HG03135 (cell line): ENCODE measurements around the gene AK4.

Experiments used
- ATAC-seq: cut with Tn5 transposase; IDR thresholded peaks from one replicate; pipeline ENCODE4 v1.9.1; 2021; ENCODE audit warnings: mild to moderate bottlenecking, moderate library complexity; ENCODE audit not compliant: unreplicated experiment

The AK4 gene

DNA sequence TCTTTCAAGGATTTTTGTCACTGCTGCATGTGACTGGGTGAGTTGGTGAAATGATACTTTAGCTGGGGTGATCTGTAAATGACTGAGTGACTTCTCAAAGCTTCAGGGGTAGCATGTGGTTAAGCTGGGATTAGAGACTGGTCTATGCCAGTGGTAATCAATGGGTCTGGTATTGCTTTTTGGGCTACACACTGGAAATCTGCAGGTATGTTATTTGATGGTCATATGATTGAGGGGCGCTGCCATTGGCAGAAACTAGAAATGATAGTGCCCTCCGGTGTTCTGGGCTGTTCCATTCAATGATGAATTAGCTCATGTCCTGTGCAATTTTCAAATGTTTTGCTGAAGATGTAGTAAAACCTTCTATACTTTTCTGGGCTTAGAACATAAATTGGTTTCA lies 121.6 kb downstream of the AK4 start:
- ATAC-seq, result no peak

DNA sequence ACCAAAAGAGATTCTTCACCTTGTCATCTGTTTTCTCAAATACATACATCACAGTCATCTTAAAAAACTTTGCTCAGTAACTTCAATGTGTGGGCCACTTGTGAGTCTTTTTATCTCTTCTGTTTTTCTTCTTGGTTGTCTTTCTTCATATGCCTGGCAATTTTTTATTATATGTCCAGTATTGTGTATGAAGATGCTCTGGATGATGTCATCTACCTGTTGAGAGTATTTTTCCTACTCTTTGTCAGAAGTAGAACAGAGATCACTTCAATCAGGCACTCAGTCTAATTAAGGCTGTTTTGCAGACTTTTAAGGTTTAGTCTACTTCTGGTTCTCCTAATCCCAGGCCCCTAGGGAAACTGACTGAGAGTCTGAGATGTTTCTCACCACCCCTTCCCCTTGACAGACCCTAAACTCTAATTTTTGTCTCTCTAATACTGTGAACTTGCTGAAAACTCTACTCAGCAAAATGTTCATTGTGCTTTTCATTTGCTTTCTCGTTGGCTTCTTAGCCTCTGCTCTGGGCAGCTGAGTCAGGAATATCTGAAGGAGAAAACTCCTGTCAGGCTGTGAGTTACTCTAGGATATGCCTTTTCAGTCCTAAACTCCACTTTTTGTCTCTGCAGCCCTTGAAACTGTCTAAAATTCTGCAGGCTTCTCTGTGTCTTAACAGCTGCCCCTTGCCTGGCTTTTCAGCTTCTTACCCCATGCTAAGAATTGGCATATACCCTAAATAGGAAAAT lies 128.4 kb downstream of the AK4 start:
- no peak for ATAC-seq

DNA sequence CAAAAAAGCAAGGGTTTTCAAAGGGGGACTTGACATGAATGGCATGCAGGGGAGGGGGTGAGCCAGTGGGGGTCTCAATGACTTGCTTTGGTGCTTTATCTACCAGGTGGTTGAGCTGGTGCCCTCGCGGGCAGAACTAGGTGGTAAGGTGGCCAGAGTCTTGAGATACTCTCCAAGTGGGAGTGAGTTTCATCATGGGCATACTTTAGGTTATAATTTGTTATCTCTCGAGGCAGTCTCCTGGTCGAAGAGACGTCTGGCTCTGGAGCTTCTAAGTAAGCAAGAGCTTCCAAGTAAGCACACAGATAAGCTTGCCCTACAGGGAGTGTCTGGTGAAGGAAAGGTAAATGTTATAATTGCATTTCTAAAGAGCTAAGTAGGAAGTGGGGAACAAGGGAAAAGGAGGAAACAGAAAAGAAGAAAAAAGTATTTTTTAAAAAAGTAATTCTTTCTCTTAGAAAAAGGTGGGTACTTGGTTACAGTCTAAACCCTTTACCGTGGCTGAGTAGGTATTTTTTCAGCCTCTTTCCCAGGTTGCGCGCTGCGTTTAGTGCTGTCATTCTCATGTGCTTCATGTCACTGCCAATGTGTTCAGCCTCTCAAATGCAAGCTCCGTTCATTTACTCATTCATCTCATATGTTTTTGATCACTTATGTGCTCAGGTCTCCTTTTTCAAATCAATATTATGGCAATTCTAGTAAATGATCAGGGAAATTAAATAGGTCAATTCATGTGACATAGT lies 129.8 kb downstream of the AK4 start:
- no peak for ATAC-seq

DNA sequence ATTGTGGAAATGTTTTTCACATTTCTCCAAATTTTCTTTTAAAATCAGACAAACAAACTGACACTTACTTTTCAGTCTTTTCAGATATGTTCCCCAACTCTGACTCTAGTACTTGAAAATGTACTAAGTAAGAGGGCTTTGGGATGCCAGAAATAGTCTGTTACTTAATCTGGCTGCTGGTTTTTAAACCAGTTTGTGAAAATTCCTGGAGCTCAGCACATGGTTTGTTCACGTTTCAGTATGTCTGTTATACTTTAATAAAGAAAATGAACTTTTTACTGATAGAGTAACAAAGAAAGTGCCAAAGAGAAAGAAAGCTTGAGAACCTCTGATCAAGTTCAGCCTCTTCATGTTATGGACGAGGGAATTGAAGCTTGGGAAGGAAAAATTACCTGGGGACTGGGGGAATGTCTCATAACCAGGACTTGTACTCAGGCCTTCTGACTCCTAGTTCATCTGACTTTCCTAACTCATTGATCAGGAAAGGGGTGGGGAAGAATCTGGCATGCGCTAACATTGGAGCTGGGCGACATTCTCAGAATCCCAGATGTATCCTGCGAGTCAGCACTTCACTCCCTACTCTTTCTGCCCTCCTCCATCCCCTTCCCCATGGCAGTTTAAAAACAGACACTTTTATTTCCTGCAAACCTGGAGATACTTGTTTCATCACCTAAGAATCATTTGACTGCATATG lies 130.5 kb downstream of the AK4 start:
- no peak for ATAC-seq

DNA sequence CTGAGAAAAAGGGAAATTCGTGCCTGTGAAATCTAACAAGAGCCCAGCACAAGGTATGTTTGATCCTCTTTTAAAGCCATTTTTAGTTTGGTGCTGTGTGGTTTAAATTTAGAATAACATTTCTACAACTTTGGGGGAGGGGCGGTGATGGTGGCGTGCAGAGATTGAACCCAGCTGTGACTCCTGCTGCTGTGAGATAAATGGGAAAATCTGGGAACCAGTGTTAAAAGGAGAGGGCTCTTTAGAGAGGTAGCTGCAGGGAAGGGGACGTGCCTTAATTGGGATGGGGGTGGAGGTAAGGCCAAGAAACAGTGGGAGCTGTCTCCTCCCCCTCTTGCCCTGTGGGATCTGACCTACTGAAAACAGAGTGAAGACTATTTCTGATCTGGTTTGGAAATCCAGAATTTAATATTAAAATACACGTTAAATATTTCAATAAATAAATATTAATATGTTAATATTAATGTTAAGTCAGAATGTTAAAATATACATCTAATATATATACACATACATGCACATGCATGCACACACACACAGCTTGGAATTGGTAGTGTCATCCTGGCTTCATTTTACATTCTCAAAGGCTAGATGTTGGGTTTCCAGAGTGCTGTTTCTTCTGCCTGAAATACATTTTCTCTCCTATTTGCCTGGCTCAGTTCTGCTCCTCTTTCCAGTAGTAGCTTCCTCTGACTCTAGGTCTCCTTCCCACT lies 131.2 kb downstream of the AK4 start:
- no peak for ATAC-seq
